Chondrocyte (in vitro differentiated cells): ENCODE results near the gene CEP104. TPM values are rescaled to one million over a fixed set of nuclear protein-coding genes. Genes with fewer than 3 reads are reported as not detected.

Source experiments
- DNase-seq: peaks from one replicate; pipeline ENCODE4 v3.0.0; 2021; ENCODE audit warnings: mixed read lengths, low spot score
- H3K27ac Mint-ChIP-seq: one replicate; pipeline ENCODE4 v1.8.0; 2021; ENCODE audit warnings: mild to moderate bottlenecking, moderate library complexity, mixed read lengths; ENCODE audit not compliant: unreplicated experiment
- H3K27me3 Mint-ChIP-seq: 2 replicates; pipeline ENCODE4 v1.8.0; 2021; ENCODE audit warnings: low read depth, mixed read lengths
- H3K36me3 Mint-ChIP-seq: 2 replicates; pipeline ENCODE4 v1.8.0; 2021; ENCODE audit warnings: low read depth, mixed read lengths
- H3K4me1 Mint-ChIP-seq: 2 replicates; pipeline ENCODE4 v1.8.0; 2021; ENCODE audit warnings: low read depth, mild to moderate bottlenecking, mixed read lengths
- H3K4me3 Mint-ChIP-seq: one replicate; pipeline ENCODE4 v1.8.0; 2021; ENCODE audit warnings: mild to moderate bottlenecking, moderate library complexity, mixed read lengths; ENCODE audit not compliant: unreplicated experiment
- H3K9me3 Mint-ChIP-seq: 2 replicates; pipeline ENCODE4 v1.8.0; 2021; ENCODE audit warnings: low read depth, mixed read lengths
- CTCF ChIP-seq: fragments of 200-600 bp; sonication (generic); IDR thresholded peaks from 2 replicates; pipeline ENCODE4 v1.5.0; 2021; ENCODE audit warnings: antibody characterized with exemption, mild to moderate bottlenecking, moderate library complexity
- total RNA-seq: library from RNA; stranded (reverse); gene quantifications from 3 replicates; pipeline ENCODE4 v1.2.1, GENCODE V29; 2021

Gene CEP104
- total RNA-seq, 1 donor from 2014 or later: 37.4 TPM

- no peaks in the 10 kb centered on the region for H3K4me1 Mint-ChIP-seq
- no peak for TF ChIP-seq CTCF
- H3K9me3 Mint-ChIP-seq: no peaks in the 10 kb centered on the region
- no peak overlapping the region for H3K27ac Mint-ChIP-seq
- peak; percentile 60 for DNase-seq
- peaks cover 31% of the 10 kb centered on the region for H3K36me3 Mint-ChIP-seq
- H3K27me3 Mint-ChIP-seq: no peaks in the 10 kb centered on the region
- H3K4me3 Mint-ChIP-seq: no peak overlapping the region
These were observed 29.2 kb upstream of the CEP104 start for GRCh38 chr1:3886106-3886670.

- peaks cover 30% of the 10 kb centered on the region for H3K36me3 Mint-ChIP-seq
- H3K9me3 Mint-ChIP-seq: no peaks in the 10 kb centered on the region
- no peak overlapping the region for H3K4me3 Mint-ChIP-seq
- no peaks in the 10 kb centered on the region for H3K4me1 Mint-ChIP-seq
- TF ChIP-seq CTCF: no peak
- no peak overlapping the region for H3K27ac Mint-ChIP-seq
- peak; percentile 67 for DNase-seq
- no peaks in the 10 kb centered on the region for H3K27me3 Mint-ChIP-seq
These were observed 28.6 kb upstream of the CEP104 start for GRCh38 chr1:3885611-3886010.

GRCh38 chr1:3884966-3885365, 28.0 kb upstream of the CEP104 start:
- no peak for TF ChIP-seq CTCF
- H3K27me3 Mint-ChIP-seq: no peaks in the 10 kb centered on the region
- H3K27ac Mint-ChIP-seq: no peak overlapping the region
- no peaks in the 10 kb centered on the region for H3K4me1 Mint-ChIP-seq
- H3K9me3 Mint-ChIP-seq: no peaks in the 10 kb centered on the region
- no peak overlapping the region for H3K4me3 Mint-ChIP-seq
- H3K36me3 Mint-ChIP-seq: peaks cover 28% of the 10 kb centered on the region
- peak; percentile 42 for DNase-seq

GRCh38 chr1:3883194-3883925, 26.3 kb upstream of the CEP104 start:
- Mint-ChIP-seq H3K9me3 (peaks cover 10% of the 10 kb centered on the region), H3K27ac (no peak overlapping the region), H3K4me3 (no peak overlapping the region), H3K36me3 (peaks cover 34% of the 10 kb centered on the region), H3K4me1 (no peaks in the 10 kb centered on the region), H3K27me3 (no peaks in the 10 kb centered on the region)
- no peak for TF ChIP-seq CTCF
- peak; percentile 47 for DNase-seq

GRCh38 chr1:3881193-3881480, 24.1 kb upstream of the CEP104 start:
- Mint-ChIP-seq H3K27me3 (no peaks in the 10 kb centered on the region), H3K4me1 (no peaks in the 10 kb centered on the region), H3K36me3 (peaks cover 29% of the 10 kb centered on the region), H3K9me3 (peaks cover 10% of the 10 kb centered on the region), H3K27ac (no peak overlapping the region), H3K4me3 (no peak overlapping the region)
- peak; percentile 61 for DNase-seq
- TF ChIP-seq CTCF: no peak
